Measurements from ENCODE around the gene CYP3A7. TPM values are rescaled to one million over a fixed set of nuclear protein-coding genes. Genes with fewer than 3 reads are reported as not detected.
"Not testable (repeated sequence)": the region's sequence is repeated elsewhere in the genome, so short reads cannot be mapped to it uniquely, and the experiment has no call there.

Gene CYP3A7
- polyA plus RNA-seq, 1 donor (not counting 4 experiments of a cell fraction or from before 2014, with no cell fraction given): not detected

GRCh38 chr7:99665312-99666012, 69.5 kb downstream of the CYP3A7 start:
- Histone ChIP-seq H3K4me3 (ENCODE audit: control insufficient read depth in 2 of 3, extremely low read depth in 1 of 3, insufficient read depth in 2 of 3, low read depth in 1 of 3, low read length in 3 of 3) (no peak overlapping the region), H3K9ac (ENCODE audit: control insufficient read depth, extremely low read depth, insufficient read depth, low read length) (no peak overlapping the region), H2AFZ (ENCODE audit: control insufficient read depth, low read length) (no peak overlapping the region), H3K4me1 (ENCODE audit: control insufficient read depth, extremely low read depth, insufficient read depth, low read length) (no peaks in the 10 kb centered on the region), H3K27me3 (ENCODE audit: control insufficient read depth, extremely low read depth, insufficient read depth, low read length) (no peaks in the 10 kb centered on the region), H3K36me3 (ENCODE audit: control insufficient read depth in 2 of 2, extremely low read depth in 1 of 2, insufficient read depth in 2 of 2, low read length in 2 of 2) (no peaks in the 10 kb centered on the region), H3K4me2 (ENCODE audit: control insufficient read depth, extremely low read depth, insufficient read depth, low read depth, low read length) (no peak overlapping the region), H4K20me1 (ENCODE audit: control insufficient read depth, extremely low read depth, insufficient read depth, low read length) (no peaks in the 10 kb centered on the region), H3K9me3 (ENCODE audit: control insufficient read depth, low read depth, low read length) (no peaks in the 10 kb centered on the region), H3K27ac (ENCODE audit: control insufficient read depth, insufficient read depth, low read length) (no peak overlapping the region), H3K79me2 (ENCODE audit: control insufficient read depth, insufficient read depth, low read length) (no peaks in the 10 kb centered on the region), H3K9me1 (ENCODE audit: control insufficient read depth, extremely low read depth, insufficient read depth, low read length) (no peaks in the 10 kb centered on the region)
- TF ChIP-seq CTCF (optimal IDR thresholded peaks at IDR 0.05 in 1 of 3, IDR thresholded peaks at IDR 0.05 in 1 of 3, conservative IDR thresholded peaks at IDR 0.05 in 1 of 3; ENCODE audit: extremely low read depth in 1 of 3, insufficient read depth in 2 of 3, low read length in 3 of 3): no peak
- TF ChIP-seq EZH2 (IDR thresholded peaks at IDR 0.05; ENCODE audit: low read length): no peak
- FAIRE-seq (no peak), DNase-seq (ENCODE audit: low read depth, low spot score) (no peak)
- dilution Hi-C loops (cut with MboI; ENCODE audit: extremely low pct_ligation_motif_present, low sequenced_read_pairs): no loop called here

- H3K36me3 ChIP-seq (ENCODE audit: control insufficient read depth in 2 of 2, extremely low read depth in 1 of 2, insufficient read depth in 2 of 2, low read length in 2 of 2); H3K4me3 ChIP-seq (ENCODE audit: control insufficient read depth in 2 of 3, extremely low read depth in 1 of 3, insufficient read depth in 2 of 3, low read depth in 1 of 3, low read length in 3 of 3); H3K4me2 ChIP-seq (ENCODE audit: control insufficient read depth, extremely low read depth, insufficient read depth, low read depth, low read length); H3K9me1 ChIP-seq (ENCODE audit: control insufficient read depth, extremely low read depth, insufficient read depth, low read length); dilution Hi-C loops (cut with MboI; ENCODE audit: extremely low pct_ligation_motif_present, low sequenced_read_pairs); H3K9ac ChIP-seq (ENCODE audit: control insufficient read depth, extremely low read depth, insufficient read depth, low read length); H4K20me1 ChIP-seq (ENCODE audit: control insufficient read depth, extremely low read depth, insufficient read depth, low read length); DNase-seq (ENCODE audit: low read depth, low spot score); H3K27ac ChIP-seq (ENCODE audit: control insufficient read depth, insufficient read depth, low read length); H3K79me2 ChIP-seq (ENCODE audit: control insufficient read depth, insufficient read depth, low read length); H3K4me1 ChIP-seq (ENCODE audit: control insufficient read depth, extremely low read depth, insufficient read depth, low read length); H3K27me3 ChIP-seq (ENCODE audit: control insufficient read depth, extremely low read depth, insufficient read depth, low read length); H3K9me3 ChIP-seq (ENCODE audit: control insufficient read depth, low read depth, low read length); FAIRE-seq; H2AFZ ChIP-seq (ENCODE audit: control insufficient read depth, low read length): not testable (repeated sequence)
These were observed 77.1 kb downstream of the CYP3A7 start for GRCh38 chr7:99657879-99658278.

Small RNAs within 50 kb of the gene (small RNA-seq; reads per million reads assigned to genes)
- gene CYP3A51P (ENCODE audit: insufficient read length in 3 of 3, low read depth in 3 of 3, low replicate concordance in 1 of 3) (0 reads per million in 3 experiments), gene CYP3A7-CYP3A51P (ENCODE audit: insufficient read length in 3 of 3, low read depth in 3 of 3, low replicate concordance in 1 of 3) (0 reads per million in 3 experiments)

Other genes with a start within 250 kb of the CYP3A7 start
- gene ZNF394, start 234.9 kb downstream of the CYP3A7 start, polyA plus RNA-seq: 9.1 to 10.4 TPM (median 10.1 TPM) in 3 replicates
- gene ZKSCAN5, start 230.5 kb downstream of the CYP3A7 start, polyA plus RNA-seq: 7.4 to 8.4 TPM (median 8.4 TPM) in 3 replicates
- gene FAM200A, start 183.1 kb downstream of the CYP3A7 start, polyA plus RNA-seq: 5.5 to 7.6 TPM (median 5.7 TPM) in 3 replicates
- 46.2 to 71.1 TPM (median 59.6 TPM) in 3 replicates for gene ZNF655, start 176.6 kb downstream of the CYP3A7 start, polyA plus RNA-seq
- gene TMEM225B, start 136.9 kb downstream of the CYP3A7 start, polyA plus RNA-seq: 0.18 to 0.26 TPM (median 0.23 TPM) in 3 replicates
- 10.3 to 13.1 TPM (median 11.6 TPM) in 3 replicates for gene ZSCAN25, start 118.2 kb downstream of the CYP3A7 start, polyA plus RNA-seq
- 2.0 to 4.5 TPM (median 3.4 TPM) in 3 replicates for gene CYP3A5, start 55.2 kb downstream of the CYP3A7 start, polyA plus RNA-seq
- gene CYP3A4, start 49.0 kb upstream of the CYP3A7 start, polyA plus RNA-seq: not detected in 3 replicates
- gene CYP3A43, start 92.8 kb upstream of the CYP3A7 start, polyA plus RNA-seq: not detected in 3 replicates
- gene OR2AE1, start 141.8 kb upstream of the CYP3A7 start, polyA plus RNA-seq: 0.09 TPM in 1 of 3 replicates, not detected in the others
- 17.9 to 25.5 TPM (median 19.7 TPM) in 3 replicates for gene TRIM4, start 184.3 kb upstream of the CYP3A7 start, polyA plus RNA-seq
- not detected in 3 replicates for gene GJC3, start 194.4 kb upstream of the CYP3A7 start, polyA plus RNA-seq
- gene AZGP1, start 240.8 kb upstream of the CYP3A7 start, polyA plus RNA-seq: 0.14 to 1.3 TPM (median 1.3 TPM) in 3 replicates

Data from keratinocyte (primary cell).